ENCODE data around the gene PRRC1.

PRRC1 gene

DNA sequence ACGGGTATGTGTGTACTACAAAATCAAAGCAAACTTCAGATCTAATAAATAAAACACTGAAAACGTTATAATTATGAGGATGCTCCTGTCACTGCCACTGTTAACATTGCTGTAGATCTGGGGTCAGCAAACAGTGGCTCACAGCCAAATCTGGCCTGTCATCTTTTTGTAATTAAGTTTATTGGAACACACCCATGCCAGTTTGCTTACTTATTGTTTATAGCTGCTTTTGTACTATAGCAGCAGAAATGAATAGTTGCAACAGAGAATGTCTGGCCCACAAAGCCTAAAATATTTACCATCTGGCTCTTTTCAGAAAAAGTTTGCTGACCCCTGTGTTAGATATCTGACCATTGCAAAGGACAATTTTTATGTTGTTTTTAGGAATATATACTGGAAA is 32.1 kb downstream of the PRRC1 start:
- TF ChIP-seq, protein P1, sequence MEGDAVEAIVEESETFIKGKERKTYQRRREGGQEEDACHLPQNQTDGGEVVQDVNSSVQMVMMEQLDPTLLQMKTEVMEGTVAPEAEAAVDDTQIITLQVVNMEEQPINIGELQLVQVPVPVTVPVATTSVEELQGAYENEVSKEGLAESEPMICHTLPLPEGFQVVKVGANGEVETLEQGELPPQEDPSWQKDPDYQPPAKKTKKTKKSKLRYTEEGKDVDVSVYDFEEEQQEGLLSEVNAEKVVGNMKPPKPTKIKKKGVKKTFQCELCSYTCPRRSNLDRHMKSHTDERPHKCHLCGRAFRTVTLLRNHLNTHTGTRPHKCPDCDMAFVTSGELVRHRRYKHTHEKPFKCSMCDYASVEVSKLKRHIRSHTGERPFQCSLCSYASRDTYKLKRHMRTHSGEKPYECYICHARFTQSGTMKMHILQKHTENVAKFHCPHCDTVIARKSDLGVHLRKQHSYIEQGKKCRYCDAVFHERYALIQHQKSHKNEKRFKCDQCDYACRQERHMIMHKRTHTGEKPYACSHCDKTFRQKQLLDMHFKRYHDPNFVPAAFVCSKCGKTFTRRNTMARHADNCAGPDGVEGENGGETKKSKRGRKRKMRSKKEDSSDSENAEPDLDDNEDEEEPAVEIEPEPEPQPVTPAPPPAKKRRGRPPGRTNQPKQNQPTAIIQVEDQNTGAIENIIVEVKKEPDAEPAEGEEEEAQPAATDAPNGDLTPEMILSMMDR (IDR thresholded peaks at IDR 0.05; ENCODE audit: control insufficient read depth, extremely low read depth, insufficient read depth), result no peak
- peak overlapping the region; percentile 5; the same call in 1 of the 2 replicates for H3K4me3 ChIP-seq (ENCODE audit: low read depth, low read length)
- peak; percentile 83 for DNase-seq (ENCODE audit: low read depth)

DNA sequence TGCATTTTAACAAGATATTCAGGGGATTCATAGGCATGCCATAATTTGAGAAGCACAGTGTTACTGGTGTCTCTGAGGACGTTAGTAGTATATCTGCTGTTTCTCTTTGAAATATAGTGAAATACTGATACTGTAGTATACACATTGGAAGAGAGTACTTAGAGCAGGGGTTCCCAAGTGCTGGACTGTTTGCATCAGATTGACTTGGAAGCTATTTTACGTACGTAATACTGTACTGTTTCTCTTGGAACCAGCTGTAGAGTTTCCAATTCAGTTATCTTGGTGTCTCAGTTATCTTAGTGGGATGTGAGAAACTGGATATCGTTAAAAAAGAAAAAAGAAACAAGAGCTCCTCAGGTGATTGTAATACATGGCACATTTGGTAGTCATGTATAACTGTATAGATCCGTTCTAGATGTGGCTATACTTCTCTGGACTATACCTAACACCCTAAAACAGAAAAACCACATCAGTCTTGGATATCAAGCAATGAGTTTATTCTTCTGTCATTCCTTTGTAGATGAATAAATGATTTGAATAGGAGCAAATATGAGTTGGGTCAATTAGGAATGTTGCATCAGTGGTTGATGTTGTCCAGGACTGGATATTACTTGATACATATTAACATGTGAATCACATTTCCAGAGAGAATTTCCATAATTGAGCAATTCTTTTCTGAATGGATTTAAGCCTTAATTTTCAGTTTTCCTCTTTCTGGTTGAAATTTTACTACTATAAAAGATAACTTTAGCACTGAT is 33.4 kb downstream of the PRRC1 start:
- DNase-seq (ENCODE audit: low read depth), result no peak
- TF ChIP-seq, protein P1 (IDR thresholded peaks at IDR 0.05; ENCODE audit: control insufficient read depth, extremely low read depth, insufficient read depth), result no peak
- no peak overlapping the region for H3K4me3 ChIP-seq (ENCODE audit: low read depth, low read length)

DNA sequence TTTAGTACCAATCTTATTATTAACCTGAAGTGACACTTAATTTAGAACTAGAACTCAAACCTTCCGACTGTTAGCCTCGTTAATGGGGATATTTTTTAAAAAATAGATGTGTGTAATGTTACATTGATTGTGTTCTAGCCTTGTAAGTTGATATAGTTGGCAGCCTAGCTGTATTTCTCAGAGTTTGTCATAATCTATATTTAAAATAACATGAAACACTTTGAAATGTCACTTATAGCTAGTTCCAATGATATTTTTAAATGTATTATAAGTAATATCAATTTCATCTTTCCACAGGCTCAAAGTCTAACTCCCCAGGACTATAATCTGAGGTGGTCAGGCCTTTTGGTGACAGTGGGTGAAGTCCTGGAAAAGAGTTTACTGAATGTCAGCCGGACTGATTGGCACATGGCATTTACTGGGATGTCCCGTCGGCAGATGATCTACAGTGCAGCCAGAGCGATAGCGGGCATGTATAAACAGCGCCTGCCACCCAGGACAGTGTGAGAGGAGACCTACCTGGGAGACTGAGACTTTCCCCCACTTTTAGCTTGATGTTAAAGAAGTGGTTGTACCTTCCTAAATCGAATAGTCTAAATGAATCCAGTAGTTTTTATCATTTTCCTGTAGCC is 34.1 kb downstream of the PRRC1 start:
- H3K4me3 ChIP-seq (ENCODE audit: low read depth, low read length), result no peak overlapping the region
- DNase-seq (ENCODE audit: low read depth), result no peak
- TF ChIP-seq, protein P1 (IDR thresholded peaks at IDR 0.05; ENCODE audit: control insufficient read depth, extremely low read depth, insufficient read depth), result no peak

DNA sequence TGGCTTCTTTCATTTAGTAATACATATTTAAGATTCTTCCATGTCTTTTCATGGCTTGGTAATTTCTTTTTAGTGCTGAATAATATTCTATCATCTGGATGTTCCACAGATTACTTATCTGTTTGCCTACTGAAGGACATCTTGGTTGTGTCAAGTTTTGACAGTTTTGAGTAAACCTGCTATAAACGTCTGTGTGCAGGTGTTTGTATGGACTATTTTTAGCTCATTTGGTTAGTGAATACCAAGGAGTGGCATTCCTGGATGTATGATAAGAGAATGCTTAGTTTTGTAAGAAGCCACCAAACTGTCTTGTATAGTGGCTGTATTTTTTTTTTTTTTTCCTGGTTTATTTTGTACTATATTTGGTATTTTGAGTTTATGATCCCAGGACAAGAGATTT is 38.4 kb downstream of the PRRC1 start:
- DNase-seq (ENCODE audit: low read depth), result no peak
- peak overlapping the region; percentile 18; the same call in 1 of the 2 replicates for H3K4me3 ChIP-seq (ENCODE audit: low read depth, low read length)
- TF ChIP-seq, protein P1 (IDR thresholded peaks at IDR 0.05; ENCODE audit: control insufficient read depth, extremely low read depth, insufficient read depth), result no peak

DNA sequence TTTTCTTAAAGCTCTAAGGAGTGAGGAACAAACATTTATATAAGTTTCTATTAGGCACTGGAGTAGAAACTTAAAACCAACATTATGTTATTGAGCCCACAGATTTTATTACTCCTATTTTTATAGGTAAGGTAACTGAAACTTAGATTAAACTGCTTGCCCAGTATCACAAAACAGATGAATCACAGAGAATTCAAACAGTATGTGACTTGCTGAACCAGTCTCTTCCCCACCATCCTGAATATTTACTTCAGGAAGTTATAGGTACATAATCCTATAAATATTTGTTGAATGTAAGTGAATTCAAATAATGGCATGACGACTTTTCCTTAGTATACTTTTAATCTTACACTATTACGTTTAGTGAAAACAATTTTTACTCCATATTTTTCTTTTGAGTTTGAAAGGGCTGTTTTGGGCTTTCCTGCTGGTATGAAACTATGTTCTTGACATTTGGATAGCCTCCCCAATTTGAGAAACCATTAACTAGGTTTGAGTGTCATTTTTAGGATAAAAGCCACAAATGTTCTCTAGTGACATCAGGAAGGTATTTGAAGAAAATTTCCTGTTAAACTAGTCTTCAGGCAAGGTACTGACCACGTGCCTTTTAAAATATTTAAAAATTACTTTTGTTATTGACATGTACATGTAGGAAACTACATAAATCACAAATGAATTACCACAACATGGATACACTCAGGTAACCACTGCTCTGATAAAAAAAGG is 39.3 kb downstream of the PRRC1 start:
- TF ChIP-seq, protein P1 (IDR thresholded peaks at IDR 0.05; ENCODE audit: control insufficient read depth, extremely low read depth, insufficient read depth), result no peak
- peak; percentile 85 for DNase-seq (ENCODE audit: low read depth)
- no peak overlapping the region for H3K4me3 ChIP-seq (ENCODE audit: low read depth, low read length)

DNA sequence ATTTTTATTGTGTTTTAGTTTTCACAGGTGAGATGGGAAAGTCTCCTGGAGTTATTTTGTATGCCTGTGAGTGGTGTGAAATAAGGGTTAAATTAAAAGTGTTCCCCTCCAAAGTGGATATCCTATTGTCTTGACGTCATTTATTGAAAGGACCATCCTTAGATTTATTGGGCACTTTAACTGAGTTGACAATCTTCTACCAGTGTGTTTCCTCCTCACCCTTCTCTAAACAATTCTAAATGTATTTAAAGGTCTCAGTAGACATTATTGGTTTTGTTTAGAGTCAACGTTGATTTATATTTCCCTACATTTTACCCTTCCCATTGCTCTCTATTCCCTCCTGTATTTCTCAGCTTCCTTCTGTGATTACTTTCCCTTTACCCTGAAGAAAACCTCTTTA is 40.8 kb downstream of the PRRC1 start:
- DNase-seq (ENCODE audit: low read depth), result no peak
- TF ChIP-seq, protein P1 (IDR thresholded peaks at IDR 0.05; ENCODE audit: control insufficient read depth, extremely low read depth, insufficient read depth), result no peak
- H3K4me3 ChIP-seq (ENCODE audit: low read depth, low read length), result no peak overlapping the region

All from LNCaP clone FGC (cell line).